Duodenal mucosa (tissue), 2 donors: Measurements from ENCODE around the gene SLC13A2.

Experiments
- H3K27ac ChIP-seq: one replicate; pipeline ENCODE4 v1.7.0; 2013; ENCODE audit warnings: low read depth, low read length
- H3K27me3 ChIP-seq, 2 donors: one replicate each; pipeline ENCODE4 v1.7.0; 2013; ENCODE audit warnings: low read length in 2 of 2, control low read depth in 1 of 2; ENCODE audit not compliant: insufficient read depth in 2 of 2, control insufficient read depth in 1 of 2
- H3K36me3 ChIP-seq, 2 donors: one replicate each; pipeline ENCODE4 v1.7.0; 2013; ENCODE audit warnings: low read length in 2 of 2, control low read depth in 1 of 2; ENCODE audit not compliant: insufficient read depth in 2 of 2, control insufficient read depth in 1 of 2
- H3K4me1 ChIP-seq, 2 donors: one replicate each; pipeline ENCODE4 v1.7.0; 2013; ENCODE audit warnings: low read length in 2 of 2, control low read depth in 1 of 2; ENCODE audit not compliant: insufficient read depth in 2 of 2, control insufficient read depth in 1 of 2
- H3K4me3 ChIP-seq, 2 donors: one replicate each; pipeline ENCODE4 v1.7.0; 2013; ENCODE audit warnings: low read length in 2 of 2, low read depth in 1 of 2
- H3K9ac ChIP-seq, 2 donors: one replicate each; pipeline ENCODE4 v1.7.0; 2013; ENCODE audit warnings: low read length in 2 of 2, low read depth in 1 of 2
- H3K9me3 ChIP-seq, 2 donors: one replicate each; pipeline ENCODE4 v1.7.0; 2013; ENCODE audit warnings: low read length in 2 of 2, control low read depth in 1 of 2; ENCODE audit not compliant: control insufficient read depth in 1 of 2

The SLC13A2 gene

DNA sequence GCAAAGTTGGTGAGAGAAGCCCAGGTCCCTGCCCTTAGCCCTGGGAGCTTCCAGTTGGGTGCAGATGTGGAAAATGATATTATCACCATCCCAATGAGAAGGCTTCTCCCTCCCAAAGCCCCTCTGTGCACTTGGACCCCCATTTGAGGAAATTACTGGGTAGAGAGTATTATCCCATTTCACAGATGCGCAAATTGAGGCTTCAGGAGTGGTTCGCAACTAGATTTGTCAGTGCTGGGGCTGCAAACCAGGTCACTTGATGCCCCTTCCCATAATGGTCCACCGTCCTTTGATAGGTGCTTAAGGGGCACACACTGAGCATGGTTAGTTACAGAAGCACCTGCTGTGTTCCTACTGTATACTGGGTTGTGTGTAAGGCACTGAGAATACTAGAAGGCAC lies 18.4 kb downstream of the SLC13A2 start:
- Histone ChIP-seq H3K4me1 (peaks cover 0 to 7% of the 10 kb centered on the region in 2 donors), H3K9me3 (no peaks in the 10 kb centered on the region), H3K36me3 (peaks cover 34 to 73% of the 10 kb centered on the region in 2 donors), H3K27me3 (no peaks in the 10 kb centered on the region), H3K4me3 (no peak overlapping the region), H3K27ac (no peak overlapping the region), H3K9ac (no peak overlapping the region)

DNA sequence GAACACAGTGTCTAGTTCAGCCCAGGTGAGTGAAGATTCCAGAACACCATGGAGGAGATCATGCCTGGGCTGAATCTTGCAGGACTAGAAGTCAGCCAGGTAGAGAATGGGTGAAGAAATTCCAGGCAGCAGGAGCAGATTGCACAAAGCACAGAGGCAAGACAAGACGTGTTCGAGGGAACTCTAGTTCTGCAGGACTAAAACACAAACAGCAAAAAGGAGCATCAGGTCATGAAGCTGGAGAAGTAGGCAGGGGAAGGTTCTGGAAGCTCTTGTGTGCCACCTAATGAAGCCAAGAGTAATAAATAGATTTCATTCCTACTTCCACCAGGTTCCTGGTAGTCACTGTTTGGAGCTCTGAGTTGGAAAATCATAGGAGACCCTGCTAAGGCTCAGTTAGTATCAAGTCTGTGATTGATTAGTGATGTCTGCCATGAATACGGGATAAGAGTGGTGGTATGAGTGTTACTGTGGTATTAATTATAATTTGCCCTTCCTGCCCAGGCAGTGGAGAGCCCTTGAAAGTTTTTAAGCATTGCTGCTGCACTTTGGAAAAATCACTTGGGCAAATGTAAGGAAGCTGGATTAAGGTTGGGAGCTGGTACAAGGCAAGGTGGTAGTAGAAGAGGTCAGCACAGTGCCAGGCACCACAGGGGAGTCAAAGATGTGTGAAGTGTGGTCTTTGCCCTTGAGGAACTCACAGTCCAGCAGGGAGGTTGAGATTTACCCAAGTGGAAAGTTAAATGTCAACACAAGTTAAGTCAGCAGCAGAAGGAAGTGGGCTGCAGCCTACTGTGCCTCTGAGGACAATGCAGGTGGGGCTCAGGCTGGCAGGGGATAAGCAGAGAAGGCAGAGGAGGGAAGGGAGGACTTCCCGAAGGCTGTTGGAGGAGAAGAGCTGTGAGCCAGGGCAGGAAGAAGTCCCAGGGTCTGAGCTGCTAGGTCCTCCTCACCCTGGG lies 19.2 kb downstream of the SLC13A2 start:
- no peaks in the 10 kb centered on the region for H3K9me3 ChIP-seq
- no peak overlapping the region for H3K4me3 ChIP-seq
- H3K27me3 ChIP-seq = no peaks in the 10 kb centered on the region
- no peak overlapping the region for H3K9ac ChIP-seq
- H3K36me3 ChIP-seq = peaks cover 34 to 66% of the 10 kb centered on the region in 2 donors
- no peak overlapping the region for H3K27ac ChIP-seq
- peaks cover 0 to 6% of the 10 kb centered on the region in 2 donors for H3K4me1 ChIP-seq

DNA sequence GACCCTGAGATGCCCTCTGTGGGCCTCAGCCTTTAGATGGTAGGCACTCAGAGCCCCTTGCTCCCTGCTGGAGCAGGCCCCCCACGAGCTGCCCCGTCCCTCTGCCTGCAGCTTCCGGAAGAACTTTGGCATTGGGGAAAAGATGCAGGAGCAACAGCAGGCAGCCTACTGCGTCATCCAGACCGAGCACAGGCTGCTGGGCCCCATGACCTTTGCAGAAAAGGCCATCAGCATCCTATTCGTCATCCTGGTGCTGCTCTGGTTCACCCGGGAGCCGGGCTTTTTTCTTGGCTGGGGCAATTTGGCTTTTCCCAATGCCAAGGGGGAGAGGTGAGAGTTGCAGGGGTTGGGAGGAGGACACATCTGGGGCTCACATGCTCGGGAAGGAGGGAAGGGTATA lies 20.0 kb downstream of the SLC13A2 start:
- Histone ChIP-seq H3K9me3 (no peaks in the 10 kb centered on the region), H3K27me3 (no peaks in the 10 kb centered on the region), H3K9ac (no peak overlapping the region), H3K36me3 (peaks cover 34 to 65% of the 10 kb centered on the region in 2 donors), H3K27ac (no peak overlapping the region), H3K4me1 (peaks cover 0 to 1% of the 10 kb centered on the region in 2 donors), H3K4me3 (no peak overlapping the region)

DNA sequence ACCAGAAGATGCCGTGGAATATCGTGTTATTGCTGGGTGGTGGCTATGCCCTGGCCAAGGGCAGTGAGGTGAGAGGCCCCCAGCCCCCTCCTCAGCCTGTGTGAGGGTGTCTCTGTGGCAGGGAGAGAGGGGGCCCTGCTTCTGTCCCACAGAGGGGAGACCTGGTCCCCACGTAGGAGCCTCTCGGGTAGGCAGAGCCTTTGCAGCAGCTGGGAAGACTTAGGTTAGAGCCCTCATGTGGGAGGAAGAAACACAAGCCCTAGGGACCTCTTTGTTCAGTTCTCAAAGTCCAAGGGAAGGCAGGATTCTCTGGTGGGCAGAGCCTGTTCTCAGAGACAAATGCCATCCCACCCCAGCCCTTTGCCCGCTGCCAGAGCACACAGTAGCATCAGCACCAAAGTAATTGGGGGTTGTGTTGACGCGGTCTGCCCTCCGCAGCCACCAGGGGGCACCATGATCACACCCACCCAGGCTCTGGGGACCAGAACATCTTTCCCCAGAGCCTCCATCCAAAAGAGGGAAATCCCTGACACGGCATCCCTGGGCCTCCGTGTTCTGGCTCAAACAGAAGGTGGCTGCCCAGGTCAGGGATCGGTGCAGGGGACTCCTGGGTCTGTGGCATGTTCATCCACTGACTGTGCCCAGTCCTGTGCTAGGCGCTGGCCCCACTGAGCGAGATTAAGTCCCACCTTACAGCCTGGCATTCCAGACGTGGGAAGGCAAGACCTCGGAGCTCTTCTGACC lies 21.2 kb downstream of the SLC13A2 start:
- no peaks in the 10 kb centered on the region for H3K27me3 ChIP-seq
- peaks cover 31 to 55% of the 10 kb centered on the region in 2 donors for H3K36me3 ChIP-seq
- no peak overlapping the region for H3K4me3 ChIP-seq
- no peak overlapping the region for H3K9ac ChIP-seq
- H3K27ac ChIP-seq = no peak overlapping the region
- no peaks in the 10 kb centered on the region for H3K9me3 ChIP-seq
- H3K4me1 ChIP-seq = peaks cover 11 to 13% of the 10 kb centered on the region in 2 donors

DNA sequence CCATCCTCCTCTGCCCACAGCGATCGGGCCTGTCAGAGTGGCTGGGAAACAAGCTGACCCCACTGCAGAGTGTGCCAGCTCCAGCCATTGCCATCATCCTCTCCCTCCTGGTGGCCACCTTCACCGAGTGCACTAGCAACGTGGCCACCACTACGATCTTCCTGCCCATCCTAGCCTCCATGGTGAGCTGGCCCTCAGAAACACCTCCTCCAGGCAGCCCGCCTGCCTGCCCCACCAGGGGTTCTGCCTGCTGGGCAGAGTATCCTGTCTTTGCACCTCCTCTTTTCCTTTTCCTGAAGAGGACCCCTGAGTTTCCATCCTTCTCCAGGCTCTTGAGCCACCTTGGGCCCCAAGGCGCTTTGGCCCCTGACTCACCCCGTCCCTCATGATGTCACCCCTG lies 22.2 kb downstream of the SLC13A2 start:
- H3K4me3 ChIP-seq = no peak overlapping the region
- no peak overlapping the region for H3K9ac ChIP-seq
- no peaks in the 10 kb centered on the region for H3K9me3 ChIP-seq
- H3K27ac ChIP-seq = no peak overlapping the region
- no peaks in the 10 kb centered on the region for H3K27me3 ChIP-seq
- peaks cover 15 to 19% of the 10 kb centered on the region in 2 donors for H3K4me1 ChIP-seq
- H3K36me3 ChIP-seq = peaks cover 26 to 48% of the 10 kb centered on the region in 2 donors

GRCh38 chr17:28497931-28498330 lies 24.5 kb downstream of the SLC13A2 start:
- peaks cover 5 to 26% of the 10 kb centered on the region in 2 donors for H3K36me3 ChIP-seq
- no peak overlapping the region for H3K4me3 ChIP-seq
- H3K9me3 ChIP-seq = no peaks in the 10 kb centered on the region
- H3K27me3 ChIP-seq = no peaks in the 10 kb centered on the region
- H3K9ac ChIP-seq = no peak overlapping the region
- H3K4me1 ChIP-seq = peaks cover 15 to 19% of the 10 kb centered on the region in 2 donors
- H3K27ac ChIP-seq = no peak overlapping the region

DNA sequence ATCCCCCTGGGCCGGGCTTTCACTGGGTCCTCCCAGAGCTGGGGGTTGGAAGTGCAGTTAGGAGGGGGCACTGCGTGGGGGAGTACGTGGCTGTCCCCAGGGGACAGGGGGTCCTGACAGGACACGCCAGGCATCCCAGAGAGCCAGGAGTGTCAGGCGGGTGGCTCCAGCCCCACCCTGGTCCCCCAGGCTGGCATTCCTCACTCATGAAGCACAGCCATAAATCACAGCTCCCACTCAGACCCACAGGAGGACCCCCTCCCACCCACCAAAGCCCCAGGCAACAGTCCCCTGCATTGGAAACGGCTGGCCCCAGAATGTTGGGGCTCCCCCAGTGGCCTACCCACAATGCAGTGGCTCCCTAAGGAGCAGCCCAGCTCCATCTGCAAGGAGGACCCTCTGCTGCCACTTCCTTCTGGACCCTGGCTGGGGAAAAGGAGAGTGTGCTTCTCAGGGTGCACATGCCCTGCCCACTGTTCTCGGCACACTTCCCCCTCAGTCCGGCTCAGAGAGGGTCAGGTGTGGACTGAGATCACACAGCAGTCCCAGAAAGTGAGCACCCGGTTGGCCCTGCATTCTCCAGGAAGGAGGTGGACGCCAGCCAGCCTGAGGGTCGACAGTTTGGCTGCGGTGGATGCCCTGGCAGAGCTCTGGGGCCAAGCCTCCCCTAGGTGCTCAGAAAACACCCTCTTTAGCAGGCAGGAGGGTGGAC lies 25.4 kb downstream of the SLC13A2 start:
- H3K27me3 ChIP-seq = no peaks in the 10 kb centered on the region

GRCh38 chr17:28499364-28499664 lies 25.9 kb downstream of the SLC13A2 start:
- H3K36me3 ChIP-seq = peaks cover 0 to 21% of the 10 kb centered on the region in 2 donors
- no peaks in the 10 kb centered on the region for H3K9me3 ChIP-seq
- peaks cover 15 to 19% of the 10 kb centered on the region in 2 donors for H3K4me1 ChIP-seq
- H3K27me3 ChIP-seq = no peaks in the 10 kb centered on the region
- no peak overlapping the region for H3K27ac ChIP-seq
- no peak overlapping the region for H3K9ac ChIP-seq
- H3K4me3 ChIP-seq = no peak overlapping the region

More for the DNA sequence above, 25.4 kb downstream of the SLC13A2 start:
- Histone ChIP-seq H3K36me3 (peaks cover under 1 to 25% of the 10 kb centered on the region in 2 donors), H3K9ac (no peak overlapping the region), H3K4me3 (no peak overlapping the region), H3K4me1 (peaks cover 15 to 19% of the 10 kb centered on the region in 2 donors), H3K27ac (no peak overlapping the region), H3K9me3 (no peaks in the 10 kb centered on the region)

DNA sequence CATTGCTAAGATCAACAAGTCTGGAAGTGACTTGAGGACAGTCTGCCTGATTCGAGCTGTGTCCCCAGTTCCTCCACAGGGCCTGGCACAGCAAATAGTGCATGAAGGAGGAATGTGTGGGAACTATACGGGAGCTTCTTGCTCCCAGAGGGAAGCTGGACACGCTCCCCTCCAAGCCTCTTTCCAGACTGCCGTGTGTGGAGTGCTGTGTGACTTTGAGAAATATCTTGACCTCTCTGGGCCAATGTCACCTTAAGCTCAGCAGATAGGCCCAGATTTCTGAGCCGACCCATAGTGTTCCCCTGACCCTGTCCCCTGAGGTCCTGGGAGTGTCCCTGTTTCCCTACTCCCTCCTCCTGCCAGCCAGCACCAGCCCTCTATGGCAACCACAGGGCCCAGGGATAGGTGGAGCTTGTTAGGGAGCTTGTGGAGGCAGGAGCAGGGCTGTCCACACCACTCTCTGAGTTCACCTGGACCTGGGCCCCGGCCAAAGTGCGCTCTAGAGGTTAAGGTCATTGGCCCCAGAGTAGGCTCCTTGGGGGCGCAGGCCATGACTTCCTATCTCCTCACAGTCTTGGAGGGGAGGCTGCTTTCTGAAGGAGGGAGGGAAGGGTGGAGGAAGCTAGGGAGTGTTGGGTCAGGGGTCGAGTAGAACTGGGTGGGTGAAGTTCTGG lies 26.4 kb downstream of the SLC13A2 start:
- Histone ChIP-seq H3K4me1 (peaks cover 15 to 19% of the 10 kb centered on the region in 2 donors), H3K36me3 (peaks cover 0 to 17% of the 10 kb centered on the region in 2 donors), H3K9me3 (no peaks in the 10 kb centered on the region), H3K27ac (no peak overlapping the region), H3K4me3 (no peak overlapping the region), H3K9ac (no peak overlapping the region), H3K27me3 (no peaks in the 10 kb centered on the region)
